ENCODE data around the gene MYADML2. TPM values are rescaled to one million over a fixed set of nuclear protein-coding genes. Genes with fewer than 3 reads are reported as not detected.

MYADML2 gene, protein sequence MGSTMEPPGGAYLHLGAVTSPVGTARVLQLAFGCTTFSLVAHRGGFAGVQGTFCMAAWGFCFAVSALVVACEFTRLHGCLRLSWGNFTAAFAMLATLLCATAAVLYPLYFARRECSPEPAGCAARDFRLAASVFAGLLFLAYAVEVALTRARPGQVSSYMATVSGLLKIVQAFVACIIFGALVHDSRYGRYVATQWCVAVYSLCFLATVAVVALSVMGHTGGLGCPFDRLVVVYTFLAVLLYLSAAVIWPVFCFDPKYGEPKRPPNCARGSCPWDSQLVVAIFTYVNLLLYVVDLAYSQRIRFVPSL
- total RNA-seq, result not detected in 2 replicates

GRCh38 chr17:81947189-81947588, at the start of gene MYADML2:
Gene MYADML2 (minus strand): TSS chr17:81947233. CDS start chr17:81941741, 5,492 bp downstream.

DNA sequence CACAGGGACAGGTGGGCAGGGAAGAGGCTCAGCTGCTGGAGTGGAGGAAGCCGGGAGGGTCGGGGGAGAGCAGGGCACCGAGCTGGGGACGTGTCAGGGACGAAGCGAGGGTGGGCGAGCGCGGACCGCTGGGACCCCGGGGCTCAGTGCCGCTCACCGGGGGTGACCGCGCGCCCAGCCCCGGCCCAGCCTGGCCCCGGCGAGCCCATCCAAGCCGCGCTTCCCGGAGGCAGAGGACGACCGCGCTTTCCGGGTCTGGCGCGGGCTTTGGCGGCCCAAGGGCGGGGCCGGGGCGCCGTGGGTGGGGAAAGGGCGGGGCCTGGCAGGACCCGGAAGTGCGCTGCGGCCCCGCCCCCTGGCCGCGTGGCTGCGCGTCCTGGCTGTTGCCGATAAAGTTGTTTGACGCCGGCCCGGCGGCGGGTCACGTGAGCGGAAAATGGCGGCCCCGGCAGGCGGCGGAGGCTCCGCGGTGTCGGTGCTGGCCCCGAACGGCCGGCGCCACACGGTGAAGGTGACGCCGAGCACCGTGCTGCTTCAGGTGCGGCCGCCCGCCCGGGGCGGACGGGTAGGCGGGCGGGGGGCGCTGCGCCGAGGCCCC, 30.3 kb upstream of the MYADML2 start, which contains the start of gene ASPSCR1:
Gene ASPSCR1, plus strand, starts transcription at position 419 of the 598 bp plus-strand sequence. Its CDS starts 18 bp downstream, at position 437.

DNA sequence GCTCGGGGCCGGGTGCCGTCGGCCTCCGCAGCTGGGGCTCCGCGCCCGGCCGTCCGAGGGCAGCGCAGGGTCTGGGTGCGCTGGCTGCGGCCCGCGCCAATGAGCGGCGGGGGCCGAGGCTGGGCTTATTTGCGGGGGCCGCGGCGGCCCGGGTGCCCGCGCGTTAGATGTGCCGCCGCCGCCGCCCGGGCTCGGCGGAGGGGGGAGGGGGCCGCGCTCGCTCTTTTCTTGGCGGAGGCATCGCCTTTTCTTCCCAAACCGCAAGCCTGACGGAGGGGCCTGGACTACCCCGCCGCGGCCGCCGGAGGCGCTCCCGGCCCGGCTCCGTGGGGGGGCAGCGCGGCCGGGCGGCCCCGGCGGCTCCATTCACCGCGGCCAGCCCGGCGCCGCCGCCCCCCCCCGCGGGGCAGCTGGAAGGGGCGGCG, 14.1 kb upstream of the MYADML2 start, which contains the start of gene NOTUM:
Gene NOTUM, minus strand, starts transcription at position 101 of the 425 bp plus-strand sequence. CDS start 278 bp downstream, outside the sequence.

GRCh38 chr17:81927653-81928543, 19.1 kb downstream of the MYADML2 start, which contains the start of gene MAFG:
Gene MAFG (minus strand): TSS chr17:81927735. CDS start chr17:81923185, 4,550 bp downstream.

DNA sequence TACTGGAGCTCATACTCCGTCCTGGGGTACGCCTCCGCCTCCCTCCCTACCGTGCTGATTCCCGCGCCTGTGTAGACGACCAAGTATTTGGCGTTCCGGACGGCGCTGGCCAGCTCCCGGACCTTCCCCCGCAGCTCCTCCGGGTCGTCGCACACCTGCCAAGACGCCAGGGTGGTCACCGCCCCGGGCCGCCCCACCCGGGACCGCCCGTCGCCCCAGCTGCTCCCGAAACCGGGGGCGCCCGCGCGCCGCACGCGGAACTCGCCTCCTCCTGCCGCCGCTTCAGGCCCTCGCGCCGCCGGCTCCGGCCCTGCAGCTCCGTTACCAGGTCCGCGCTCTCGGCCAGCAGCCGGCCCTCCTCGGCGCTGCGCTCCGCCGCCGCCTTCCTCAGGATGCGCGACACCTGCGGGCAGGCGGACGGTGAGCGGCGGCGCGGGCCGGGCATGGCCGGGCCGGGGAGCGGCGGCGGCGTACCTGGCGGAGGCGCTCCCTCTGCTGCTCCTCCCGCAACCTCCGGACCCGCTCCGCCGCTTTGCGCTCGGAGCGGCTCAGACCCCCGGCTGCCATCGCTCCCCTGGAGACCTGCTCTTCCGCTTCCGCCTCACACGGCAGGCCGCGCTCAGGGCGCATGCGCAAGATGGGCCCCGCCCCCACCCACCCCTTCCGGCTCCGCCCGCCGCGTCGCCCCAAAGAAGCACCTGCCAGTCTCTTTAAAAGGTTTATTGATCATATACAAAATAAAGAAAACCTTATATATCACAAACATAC, 29.3 kb downstream of the MYADML2 start, which contains the start of gene SIRT7:
Gene SIRT7, minus strand, starts transcription at position 612 of the 768 bp plus-strand sequence. Its CDS starts 45 bp downstream, at position 567.

DNA sequence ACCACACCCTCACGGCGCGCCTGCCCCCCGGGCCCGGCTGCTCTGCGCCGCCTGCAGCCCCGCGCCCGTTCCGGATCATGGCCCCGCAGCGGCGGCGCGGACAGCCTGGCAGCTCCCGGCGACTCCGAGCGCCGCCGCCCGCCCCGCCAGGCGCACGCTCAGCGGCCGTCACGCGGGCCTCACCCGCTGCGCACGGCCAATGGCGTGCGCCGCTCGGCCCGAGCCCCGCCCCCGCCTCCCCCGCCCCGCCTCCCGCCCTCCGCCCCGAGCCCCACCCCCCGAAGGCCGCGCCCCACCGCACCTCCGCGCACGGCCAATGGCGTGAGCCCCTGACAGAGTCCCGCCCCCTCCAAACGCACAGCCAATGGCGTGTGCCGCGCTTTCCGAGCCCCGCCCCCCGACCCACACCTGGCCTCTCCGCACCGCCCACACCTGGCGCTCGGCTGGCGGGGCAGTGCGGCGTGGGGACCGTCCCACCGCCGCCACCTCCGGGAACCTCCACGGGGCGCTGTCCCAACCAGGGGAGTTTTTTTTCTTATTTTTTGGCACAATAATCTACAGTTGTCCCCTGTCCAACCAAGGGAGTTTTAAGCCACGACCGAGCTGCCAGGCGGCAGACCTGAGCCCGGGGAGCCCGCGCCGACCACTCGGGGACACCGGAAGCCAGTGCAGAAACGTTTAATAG, 35.6 kb downstream of the MYADML2 start, which contains the start of gene PCYT2:
Gene PCYT2, minus strand, starts transcription at position 123 of the 685 bp plus-strand sequence. Its CDS starts 44 bp downstream, at position 79.

DNA sequence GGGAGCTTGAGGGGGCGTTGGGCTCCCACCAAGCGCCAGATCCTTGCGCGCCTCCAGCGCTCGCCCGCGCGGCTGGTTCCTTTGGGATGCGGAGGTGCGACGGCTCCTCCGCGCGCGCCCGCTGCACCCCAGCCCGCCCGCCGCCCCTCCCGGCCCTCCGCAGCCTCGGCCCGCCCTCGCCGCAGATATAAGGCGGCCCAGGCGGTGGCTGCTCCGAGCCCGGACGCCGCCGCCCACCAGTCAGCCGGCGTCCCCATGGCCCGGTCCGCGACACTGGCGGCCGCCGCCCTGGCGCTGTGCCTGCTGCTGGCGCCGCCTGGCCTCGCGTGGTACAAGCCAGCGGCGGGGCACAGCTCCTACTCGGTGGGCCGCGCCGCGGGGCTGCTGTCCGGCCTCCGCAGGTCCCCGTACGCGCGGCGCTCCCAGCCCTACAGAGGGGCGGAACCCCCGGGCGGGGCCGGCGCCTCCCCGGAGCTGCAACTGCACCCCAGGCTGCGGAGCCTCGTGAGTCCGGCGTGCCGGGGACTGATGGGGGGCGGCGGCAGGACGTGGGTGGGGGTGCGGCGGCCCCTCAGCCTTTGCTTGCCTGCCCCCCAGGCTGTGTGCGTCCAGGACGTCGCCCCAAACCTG, 44.9 kb downstream of the MYADML2 start, which contains the start of gene NPB:
Gene NPB, plus strand, starts transcription at position 216 of the 630 bp plus-strand sequence. Its CDS starts 40 bp downstream, at position 256.

Other genes with a start within 250 kb of the MYADML2 start
- 7.2 and 10.0 TPM in 2 replicates for gene MRPL12, start 243.9 kb downstream of the MYADML2 start, total RNA-seq
- 5.5 and 8.6 TPM in 2 replicates for gene SLC25A10, start 234.9 kb downstream of the MYADML2 start, total RNA-seq
- not detected in 2 replicates for gene GCGR, start 143.1 kb downstream of the MYADML2 start, total RNA-seq
- gene MCRIP1, start 113.9 kb downstream of the MYADML2 start, total RNA-seq, result 122 and 125 TPM in 2 replicates
- not detected in 2 replicates for gene PPP1R27, start 112.2 kb downstream of the MYADML2 start, total RNA-seq
- 3,676 and 4,428 TPM in 2 replicates for gene P4HB, start 86.7 kb downstream of the MYADML2 start, total RNA-seq
- gene ARHGDIA, start 75.9 kb downstream of the MYADML2 start, total RNA-seq, result 216 and 298 TPM in 2 replicates
- 64.1 and 80.7 TPM in 2 replicates for gene ALYREF, start 55.6 kb downstream of the MYADML2 start, total RNA-seq
- gene ANAPC11, start 55.5 kb downstream of the MYADML2 start, total RNA-seq, result 106 TPM in 2 replicates
- gene NPB, start 45.0 kb downstream of the MYADML2 start, total RNA-seq, result 0.39 and 0.92 TPM in 2 replicates
- gene PCYT2, start 35.8 kb downstream of the MYADML2 start, total RNA-seq, result 29.5 and 50.7 TPM in 2 replicates
- 12.8 and 20.4 TPM in 2 replicates for gene SIRT7, start 29.1 kb downstream of the MYADML2 start, total RNA-seq
- 21.5 and 38.8 TPM in 2 replicates for gene MAFG, start 19.5 kb downstream of the MYADML2 start, total RNA-seq
- gene PYCR1, start 9.9 kb downstream of the MYADML2 start, total RNA-seq, result 140 and 202 TPM in 2 replicates
- gene NOTUM, start 14.0 kb upstream of the MYADML2 start, total RNA-seq, result 0.13 TPM in 1 of 2 replicates, not detected in the other
- 19.7 and 31.8 TPM in 2 replicates for gene ASPSCR1, start 30.4 kb upstream of the MYADML2 start, total RNA-seq
- 10.2 and 12.8 TPM in 2 replicates for gene CENPX, start 75.6 kb upstream of the MYADML2 start, total RNA-seq
- 8.5 and 10.1 TPM in 2 replicates for gene LRRC45, start 76.1 kb upstream of the MYADML2 start, total RNA-seq
- gene RAC3, start 84.4 kb upstream of the MYADML2 start, total RNA-seq, result 4.6 and 11.7 TPM in 2 replicates
- gene DCXR, start 90.5 kb upstream of the MYADML2 start, total RNA-seq, result 25.3 and 37.0 TPM in 2 replicates
- gene RFNG, start 104.6 kb upstream of the MYADML2 start, total RNA-seq, result 54.0 and 89.8 TPM in 2 replicates
- 75.1 and 103 TPM in 2 replicates for gene GPS1, start 104.7 kb upstream of the MYADML2 start, total RNA-seq
- gene DUS1L, start 118.6 kb upstream of the MYADML2 start, total RNA-seq, result 38.6 and 57.9 TPM in 2 replicates
- 126 and 301 TPM in 2 replicates for gene FASN, start 151.0 kb upstream of the MYADML2 start, total RNA-seq